Measurements from ENCODE around the gene HSPA9. TPM values are rescaled to one million over a fixed set of nuclear protein-coding genes. Genes with fewer than 3 reads are reported as not detected.

The HSPA9 gene
- polyA plus RNA-seq, 2 of the 4 experiments (the other 2 are of a cell fraction): 417 to 615 TPM

DNA sequence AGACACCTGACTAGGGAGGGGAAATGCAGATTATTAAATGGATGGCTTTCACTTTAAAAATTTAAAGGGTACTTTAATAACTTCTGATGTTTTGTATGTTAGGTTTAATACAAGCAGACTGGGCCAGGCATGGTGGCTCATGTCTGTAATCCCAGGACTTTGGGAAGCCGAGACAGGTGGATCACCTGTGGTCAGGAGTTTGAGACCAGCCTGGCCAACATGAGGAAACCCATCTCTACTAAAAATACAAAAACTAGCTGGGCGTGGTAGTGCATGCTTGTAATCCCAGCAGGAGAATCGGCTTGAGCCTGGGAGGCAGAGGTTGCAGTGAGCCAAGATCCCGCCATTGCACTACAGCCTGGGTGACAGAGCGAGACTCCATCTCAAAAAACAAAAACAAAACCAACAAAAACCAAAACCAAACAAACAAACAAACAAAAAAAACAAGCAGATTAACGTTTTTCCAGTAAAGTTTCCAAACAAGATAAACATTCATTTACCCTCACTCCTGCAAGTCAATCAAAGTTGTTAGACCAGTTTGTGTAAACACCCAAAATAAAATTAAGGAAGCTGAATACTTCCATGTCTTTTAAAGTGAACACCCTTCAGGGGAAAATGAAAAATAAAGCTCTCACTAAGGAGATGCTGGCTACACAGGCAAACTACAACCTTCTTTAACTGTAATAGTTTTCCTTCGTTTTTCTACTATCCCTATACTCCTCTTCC lies 46.3 kb downstream of the HSPA9 start:
- CTCF ChIA-PET: interaction anchor here (0.7 to 4.4 kb wide), 6 partner anchors 19 to 305 kb away, joined by 3 to 21 read pairs (median 4); no protein-coding TSS in a partner anchor
- H3K4me2 ChIP-seq: peak overlapping the region; percentile 15; the same call in 2 of the 3 replicates

DNA sequence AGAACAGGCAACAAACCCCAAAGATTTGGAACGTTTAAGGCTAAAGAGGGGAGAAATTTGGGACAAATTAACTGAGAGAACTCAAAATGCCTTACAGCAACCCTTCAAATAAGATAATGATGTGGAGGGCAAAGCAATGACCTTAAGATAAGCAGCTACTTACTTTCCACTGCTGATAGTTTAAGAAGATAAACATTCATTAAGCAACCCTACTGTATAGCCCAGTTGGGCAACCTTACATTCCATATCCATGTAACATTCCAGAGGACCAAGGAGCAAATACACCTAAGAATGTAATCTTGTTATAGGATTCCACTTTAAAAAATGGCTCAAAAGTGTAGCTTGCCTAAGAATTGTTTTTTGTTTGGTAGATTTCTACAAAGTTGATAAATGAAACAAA lies 47.0 kb downstream of the HSPA9 start:
- H3K27ac ChIP-seq: no peak overlapping the region
- ATAC-seq (peak in 1 of 2 experiments; percentile 20; a peak in 2 of 6 replicates), FAIRE-seq (no peak), DNase-seq (ENCODE audit: low read depth in 1 of 2, low spot score in 1 of 2) (no peak)
- TF ChIP-seq EHMT2 (IDR thresholded peaks at IDR 0.05; ENCODE audit: low read depth): no peak
- peak in 1 of 2 experiments; percentile 14; a peak in 1 of 4 replicates for TF ChIP-seq CEBPB (IDR thresholded peaks at IDR 0.05)
- POLR2A ChIA-PET: interaction anchor here (1.3 to 4.4 kb wide), 2 partner anchors 15 to 64 kb away, joined by 4 to 19 read pairs; partner anchors contain the start of gene ETF1
- H3K4me2 ChIP-seq: peak overlapping the region; percentile 15; the same call in 2 of the 3 replicates
- H3K4me3 ChIP-seq: no peak overlapping the region
- H3K9me3 ChIP-seq: no peaks in the 10 kb centered on the region
- WGBS (ENCODE audit: missing lambda C conversion rate): 72% methylated on average over 1 of the region's 1 CpG
- CTCF ChIA-PET: interaction anchor here (0.9 to 3.7 kb wide), 2 partner anchors 24 to 79 kb away, joined by 4 to 13 read pairs; no protein-coding TSS in a partner anchor
- H3K4me1 ChIP-seq: peaks cover 19% of the 10 kb centered on the region; the same call in 2 of the 3 replicates

More for the DNA sequence above, 46.3 kb downstream of the HSPA9 start:
- no peak for ATAC-seq
- DNase-seq (ENCODE audit: low read depth in 1 of 2, low spot score in 1 of 2): no peak
- peaks cover 19% of the 10 kb centered on the region; the same call in 2 of the 3 replicates for H3K4me1 ChIP-seq
- FAIRE-seq: peak; percentile 46
- no peak for TF ChIP-seq SMC3 (IDR thresholded peaks at IDR 0.05)
- TF ChIP-seq ESRRA (IDR thresholded peaks at IDR 0.05; ENCODE audit: borderline replicate concordance, low read length): no peak
- no peak for TF ChIP-seq HOXB13 (CRISPR knock-in tag; IDR thresholded peaks at IDR 0.05; ENCODE audit: low read depth)
- no peak for TF ChIP-seq SREBF2 (IDR thresholded peaks at IDR 0.05)
- TF ChIP-seq HOXA7 (CRISPR knock-in tag; IDR thresholded peaks at IDR 0.05): no peak
- no peak for TF ChIP-seq EHF (CRISPR knock-in tag; IDR thresholded peaks at IDR 0.05)
- TF ChIP-seq POLR2A (IDR thresholded peaks at IDR 0.05; ENCODE audit: low read length): no peak
- TF ChIP-seq EHMT2 (IDR thresholded peaks at IDR 0.05; ENCODE audit: low read depth): no peak
- TF ChIP-seq ZNF302 (CRISPR knock-in tag; IDR thresholded peaks at IDR 0.05): no peak
- TF ChIP-seq PHF8 (IDR thresholded peaks at IDR 0.05; ENCODE audit: borderline replicate concordance, low read depth): no peak
- no peak for TF ChIP-seq JUNB (IDR thresholded peaks at IDR 0.05)
- no peak overlapping the region for H3K4me3 ChIP-seq
- POLR2A ChIA-PET: interaction anchor here (0.8 to 4.4 kb wide), 3 partner anchors 14 to 65 kb away, joined by 3 to 19 read pairs (median 4); partner anchors contain the start of gene ETF1
- no peaks in the 10 kb centered on the region for H3K9me3 ChIP-seq
- no peak overlapping the region; a peak in 1 of 6 replicates for H3K27ac ChIP-seq
- 77% methylated on average over 7 of the region's 7 CpGs for WGBS (ENCODE audit: missing lambda C conversion rate)

DNA sequence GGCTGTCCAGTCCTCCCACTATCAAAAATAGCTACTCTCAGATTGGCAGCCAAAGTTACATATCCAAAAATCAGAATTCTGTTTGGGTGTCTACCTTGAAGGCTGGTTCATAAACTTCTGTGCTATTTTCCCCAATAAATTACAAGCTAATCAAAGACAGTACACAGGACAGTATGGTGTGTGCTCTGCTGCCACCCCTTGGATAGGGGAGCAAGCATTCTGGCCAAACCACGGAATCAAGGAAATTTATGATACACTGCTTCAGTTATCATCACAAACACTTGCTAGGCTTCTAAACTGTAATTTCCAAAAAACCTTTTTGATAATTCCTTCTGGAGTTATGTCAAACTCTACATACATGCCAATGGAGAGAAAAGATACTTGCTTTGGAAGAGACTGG lies 48.0 kb downstream of the HSPA9 start:
- Histone ChIP-seq H3K4me1 (peaks cover 19% of the 10 kb centered on the region; the same call in 2 of the 3 replicates), H3K4me3 (no peak overlapping the region), H3K4me2 (no peak overlapping the region), H3K9me3 (no peaks in the 10 kb centered on the region), H3K27ac (no peak overlapping the region)
- TF ChIP-seq RFX5 (IDR thresholded peaks at IDR 0.05) (no peak), RNF2 (IDR thresholded peaks at IDR 0.05; ENCODE audit: borderline replicate concordance, low read depth) (no peak), TFCP2L1 (CRISPR knock-in tag; IDR thresholded peaks at IDR 0.05) (no peak), POLR2AphosphoS2 (conservative IDR thresholded peaks at IDR 0.05; ENCODE audit: low read length) (no peak), FOXS1 (CRISPR knock-in tag; IDR thresholded peaks at IDR 0.05) (no peak), MAFK (IDR thresholded peaks at IDR 0.05; ENCODE audit: partially characterized antibody) (no peak), RAD21 (conservative IDR thresholded peaks at IDR 0.05 in 1 of 2, IDR thresholded peaks at IDR 0.05 in 1 of 2) (no peak), POLR2A (IDR thresholded peaks at IDR 0.05; ENCODE audit: low read length) (no peak), FOSB (CRISPR knock-in tag; IDR thresholded peaks at IDR 0.05) (no peak), EHF (CRISPR knock-in tag; IDR thresholded peaks at IDR 0.05) (no peak), HDAC2 (IDR thresholded peaks at IDR 0.05) (no peak), JUNB (IDR thresholded peaks at IDR 0.05) (no peak), SMC3 (IDR thresholded peaks at IDR 0.05) (no peak), HOXA7 (CRISPR knock-in tag; IDR thresholded peaks at IDR 0.05) (no peak)
- TF ChIP-seq, protein P1, sequence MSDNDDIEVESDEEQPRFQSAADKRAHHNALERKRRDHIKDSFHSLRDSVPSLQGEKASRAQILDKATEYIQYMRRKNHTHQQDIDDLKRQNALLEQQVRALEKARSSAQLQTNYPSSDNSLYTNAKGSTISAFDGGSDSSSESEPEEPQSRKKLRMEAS (IDR thresholded peaks at IDR 0.05): no peak
- TF ChIP-seq, protein P2, sequence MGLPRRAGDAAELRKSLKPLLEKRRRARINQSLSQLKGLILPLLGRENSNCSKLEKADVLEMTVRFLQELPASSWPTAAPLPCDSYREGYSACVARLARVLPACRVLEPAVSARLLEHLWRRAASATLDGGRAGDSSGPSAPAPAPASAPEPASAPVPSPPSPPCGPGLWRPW (IDR thresholded peaks at IDR 0.05): no peak
- TF ChIP-seq, protein P3, sequence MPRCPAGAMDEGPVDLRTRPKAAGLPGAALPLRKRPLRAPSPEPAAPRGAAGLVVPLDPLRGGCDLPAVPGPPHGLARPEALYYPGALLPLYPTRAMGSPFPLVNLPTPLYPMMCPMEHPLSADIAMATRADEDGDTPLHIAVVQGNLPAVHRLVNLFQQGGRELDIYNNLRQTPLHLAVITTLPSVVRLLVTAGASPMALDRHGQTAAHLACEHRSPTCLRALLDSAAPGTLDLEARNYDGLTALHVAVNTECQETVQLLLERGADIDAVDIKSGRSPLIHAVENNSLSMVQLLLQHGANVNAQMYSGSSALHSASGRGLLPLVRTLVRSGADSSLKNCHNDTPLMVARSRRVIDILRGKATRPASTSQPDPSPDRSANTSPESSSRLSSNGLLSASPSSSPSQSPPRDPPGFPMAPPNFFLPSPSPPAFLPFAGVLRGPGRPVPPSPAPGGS (IDR thresholded peaks at IDR 0.05): no peak
- TF ChIP-seq, protein P4, sequence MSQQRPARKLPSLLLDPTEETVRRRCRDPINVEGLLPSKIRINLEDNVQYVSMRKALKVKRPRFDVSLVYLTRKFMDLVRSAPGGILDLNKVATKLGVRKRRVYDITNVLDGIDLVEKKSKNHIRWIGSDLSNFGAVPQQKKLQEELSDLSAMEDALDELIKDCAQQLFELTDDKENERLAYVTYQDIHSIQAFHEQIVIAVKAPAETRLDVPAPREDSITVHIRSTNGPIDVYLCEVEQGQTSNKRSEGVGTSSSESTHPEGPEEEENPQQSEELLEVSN (IDR thresholded peaks at IDR 0.05; ENCODE audit: borderline replicate concordance, low read depth): no peak
- no peak for FAIRE-seq
- DNase-seq (ENCODE audit: low read depth in 1 of 2, low spot score in 1 of 2): no peak
- ATAC-seq: peak; percentile 12 to 60; a peak in 3 of 6 replicates
- ChIA-PET POLR2A (interaction anchor here (4.4 kb wide), 1 partner anchor 16 kb away, joined by 19 read pairs; the partner anchor contains the start of gene ETF1), CTCF (interaction anchor here (0.6 to 3.7 kb wide), 6 partner anchors 9 to 78 kb away, joined by 3 to 16 read pairs (median 8); no protein-coding TSS in a partner anchor)
- 79% methylated on average over 1 of the region's 1 CpG for WGBS (ENCODE audit: missing lambda C conversion rate)
